ENCODE measurements around the gene PEX1. TPM values are rescaled to one million over a fixed set of nuclear protein-coding genes. Genes with fewer than 3 reads are reported as not detected.
A peak's percentile ranks its signal among the peaks of the same experiment; 100 is the strongest.

Gene PEX1
- total and polyA plus RNA-seq, 9 of the 15 experiments (the other 6 are each of a cell fraction or from before 2014, with no cell fraction given), result 9.4 to 32.2 (median 19.9) TPM

DNA sequence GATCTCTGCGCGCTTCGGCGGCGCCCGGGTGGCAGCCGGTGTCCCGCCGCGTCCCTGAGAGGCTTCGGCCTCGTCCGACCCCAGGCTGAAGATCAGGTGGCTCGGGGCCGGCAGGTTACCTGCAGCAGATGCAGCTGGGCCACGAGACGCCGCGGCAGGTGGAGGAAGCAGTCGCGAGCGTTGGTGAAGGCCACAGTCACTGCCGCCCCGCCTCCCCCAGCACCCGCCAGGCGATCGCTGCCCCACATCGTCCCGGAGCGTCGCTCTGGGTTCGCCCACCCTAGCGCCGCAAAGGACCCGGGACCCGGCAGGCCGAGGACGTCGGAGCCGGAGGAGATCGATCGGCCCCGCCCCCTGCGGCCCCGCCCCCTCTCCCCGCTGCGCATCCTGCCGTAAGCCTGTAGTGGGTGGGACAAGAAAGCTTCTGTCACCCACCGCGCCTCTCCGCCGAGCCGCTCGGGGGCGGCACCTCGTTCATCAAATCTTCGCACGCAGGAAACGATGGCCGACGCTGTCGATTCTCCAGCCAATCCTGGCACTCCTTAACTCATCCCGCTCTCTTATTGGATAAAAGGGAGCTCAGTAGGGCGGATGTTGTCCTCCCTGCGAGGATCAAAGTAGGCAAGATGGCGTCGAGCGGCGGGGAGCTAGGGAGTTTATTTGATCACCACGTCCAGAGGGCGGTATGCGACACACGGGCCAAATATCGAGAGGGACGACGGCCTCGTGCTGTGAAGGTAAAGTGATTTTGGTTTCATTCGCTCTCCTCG lies at the start of gene PEX1, which contains the start of gene RBM48 (continued):
- TF ChIP-seq, protein P1, sequence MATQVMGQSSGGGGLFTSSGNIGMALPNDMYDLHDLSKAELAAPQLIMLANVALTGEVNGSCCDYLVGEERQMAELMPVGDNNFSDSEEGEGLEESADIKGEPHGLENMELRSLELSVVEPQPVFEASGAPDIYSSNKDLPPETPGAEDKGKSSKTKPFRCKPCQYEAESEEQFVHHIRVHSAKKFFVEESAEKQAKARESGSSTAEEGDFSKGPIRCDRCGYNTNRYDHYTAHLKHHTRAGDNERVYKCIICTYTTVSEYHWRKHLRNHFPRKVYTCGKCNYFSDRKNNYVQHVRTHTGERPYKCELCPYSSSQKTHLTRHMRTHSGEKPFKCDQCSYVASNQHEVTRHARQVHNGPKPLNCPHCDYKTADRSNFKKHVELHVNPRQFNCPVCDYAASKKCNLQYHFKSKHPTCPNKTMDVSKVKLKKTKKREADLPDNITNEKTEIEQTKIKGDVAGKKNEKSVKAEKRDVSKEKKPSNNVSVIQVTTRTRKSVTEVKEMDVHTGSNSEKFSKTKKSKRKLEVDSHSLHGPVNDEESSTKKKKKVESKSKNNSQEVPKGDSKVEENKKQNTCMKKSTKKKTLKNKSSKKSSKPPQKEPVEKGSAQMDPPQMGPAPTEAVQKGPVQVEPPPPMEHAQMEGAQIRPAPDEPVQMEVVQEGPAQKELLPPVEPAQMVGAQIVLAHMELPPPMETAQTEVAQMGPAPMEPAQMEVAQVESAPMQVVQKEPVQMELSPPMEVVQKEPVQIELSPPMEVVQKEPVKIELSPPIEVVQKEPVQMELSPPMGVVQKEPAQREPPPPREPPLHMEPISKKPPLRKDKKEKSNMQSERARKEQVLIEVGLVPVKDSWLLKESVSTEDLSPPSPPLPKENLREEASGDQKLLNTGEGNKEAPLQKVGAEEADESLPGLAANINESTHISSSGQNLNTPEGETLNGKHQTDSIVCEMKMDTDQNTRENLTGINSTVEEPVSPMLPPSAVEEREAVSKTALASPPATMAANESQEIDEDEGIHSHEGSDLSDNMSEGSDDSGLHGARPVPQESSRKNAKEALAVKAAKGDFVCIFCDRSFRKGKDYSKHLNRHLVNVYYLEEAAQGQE (IDR thresholded peaks at IDR 0.05; ENCODE audit: borderline replicate concordance), result peak; percentile 96
- TF ChIP-seq, protein P1 (CRISPR knock-in tag; IDR thresholded peaks at IDR 0.05; ENCODE audit: low read depth), result no peak
- no peak for TF ChIP-seq CBX2 (IDR thresholded peaks at IDR 0.05; ENCODE audit: insufficient read depth, low read length, poor library complexity, severe bottlenecking)
- TF ChIP-seq TCF3 (CRISPR knock-in tag; IDR thresholded peaks at IDR 0.05), result peak; percentile 23; the same call in 1 of the 2 replicates
- no peak for TF ChIP-seq CEBPG (CRISPR knock-in tag; IDR thresholded peaks at IDR 0.05)
- no peak for TF ChIP-seq CEBPG (tag; conservative IDR thresholded peaks at IDR 0.05 in 1 of 2, IDR thresholded peaks at IDR 0.05 in 1 of 2)
- peak; percentile 87; the same call in 1 of the 2 replicates for TF ChIP-seq ETV5 (CRISPR knock-in tag; IDR thresholded peaks at IDR 0.05; ENCODE audit: low read depth)
- TF ChIP-seq, protein P2, sequence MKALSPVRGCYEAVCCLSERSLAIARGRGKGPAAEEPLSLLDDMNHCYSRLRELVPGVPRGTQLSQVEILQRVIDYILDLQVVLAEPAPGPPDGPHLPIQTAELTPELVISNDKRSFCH (CRISPR knock-in tag; IDR thresholded peaks at IDR 0.05), result no peak
- TF ChIP-seq, protein P2 (tag; IDR thresholded peaks at IDR 0.05), result peak; percentile 64; the same call in 1 of the 2 replicates
- TF ChIP-seq WHSC1 (IDR thresholded peaks at IDR 0.05; ENCODE audit: low read length), result no peak
- TF ChIP-seq BRD9 (IDR thresholded peaks at IDR 0.05; ENCODE audit: low read depth, partially characterized antibody), result peak; percentile 22
- TF ChIP-seq FOXA1 (IDR thresholded peaks at IDR 0.05; ENCODE audit: borderline replicate concordance), result no peak
- TF ChIP-seq MEF2D (tag; conservative IDR thresholded peaks at IDR 0.05; ENCODE audit: low read depth), result no peak
- TF ChIP-seq, protein P3, sequence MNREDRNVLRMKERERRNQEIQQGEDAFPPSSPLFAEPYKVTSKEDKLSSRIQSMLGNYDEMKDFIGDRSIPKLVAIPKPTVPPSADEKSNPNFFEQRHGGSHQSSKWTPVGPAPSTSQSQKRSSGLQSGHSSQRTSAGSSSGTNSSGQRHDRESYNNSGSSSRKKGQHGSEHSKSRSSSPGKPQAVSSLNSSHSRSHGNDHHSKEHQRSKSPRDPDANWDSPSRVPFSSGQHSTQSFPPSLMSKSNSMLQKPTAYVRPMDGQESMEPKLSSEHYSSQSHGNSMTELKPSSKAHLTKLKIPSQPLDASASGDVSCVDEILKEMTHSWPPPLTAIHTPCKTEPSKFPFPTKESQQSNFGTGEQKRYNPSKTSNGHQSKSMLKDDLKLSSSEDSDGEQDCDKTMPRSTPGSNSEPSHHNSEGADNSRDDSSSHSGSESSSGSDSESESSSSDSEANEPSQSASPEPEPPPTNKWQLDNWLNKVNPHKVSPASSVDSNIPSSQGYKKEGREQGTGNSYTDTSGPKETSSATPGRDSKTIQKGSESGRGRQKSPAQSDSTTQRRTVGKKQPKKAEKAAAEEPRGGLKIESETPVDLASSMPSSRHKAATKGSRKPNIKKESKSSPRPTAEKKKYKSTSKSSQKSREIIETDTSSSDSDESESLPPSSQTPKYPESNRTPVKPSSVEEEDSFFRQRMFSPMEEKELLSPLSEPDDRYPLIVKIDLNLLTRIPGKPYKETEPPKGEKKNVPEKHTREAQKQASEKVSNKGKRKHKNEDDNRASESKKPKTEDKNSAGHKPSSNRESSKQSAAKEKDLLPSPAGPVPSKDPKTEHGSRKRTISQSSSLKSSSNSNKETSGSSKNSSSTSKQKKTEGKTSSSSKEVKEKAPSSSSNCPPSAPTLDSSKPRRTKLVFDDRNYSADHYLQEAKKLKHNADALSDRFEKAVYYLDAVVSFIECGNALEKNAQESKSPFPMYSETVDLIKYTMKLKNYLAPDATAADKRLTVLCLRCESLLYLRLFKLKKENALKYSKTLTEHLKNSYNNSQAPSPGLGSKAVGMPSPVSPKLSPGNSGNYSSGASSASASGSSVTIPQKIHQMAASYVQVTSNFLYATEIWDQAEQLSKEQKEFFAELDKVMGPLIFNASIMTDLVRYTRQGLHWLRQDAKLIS (CRISPR knock-in tag; IDR thresholded peaks at IDR 0.05), result no peak; the same call in none of the 2 replicates
- TF ChIP-seq RBM39 (optimal IDR thresholded peaks at IDR 0.05; ENCODE audit: low read depth, low read length), result peak; percentile 56
- TF ChIP-seq NFATC3 (IDR thresholded peaks at IDR 0.05), result no peak

Measured in K562 (cell line).